Heart left ventricle (tissue), 16 donors: ENCODE data around the gene HAND2. TPM values are rescaled to one million over a fixed set of nuclear protein-coding genes. Genes with fewer than 3 reads are reported as not detected.

ENCODE experiments used
- ATAC-seq, 4 donors: fragments of 200-7000 bp; cut with Tn5 transposase; one replicate each; pipeline ENCODE4 v1.9.1; 2020 to 2022; ENCODE audit warnings: moderate library complexity in 4 of 4, mild to moderate bottlenecking in 3 of 4, moderate number of reproducible peaks in 1 of 4
- DNase-seq, 5 donors: peaks; one replicate each; pipeline ENCODE4 v3.0.0-alpha.2; 2020
- H3K27ac ChIP-seq, 12 donors: fragments of 200-600 bp; sonication (generic) in 4 of 12; one replicate each; pipeline versions ENCODE4 v1.5.0 to v1.8.0; 2016 to 2022; ENCODE audit warnings: mild to moderate bottlenecking in 2 of 12
- H3K27me3 ChIP-seq, 9 donors: fragments of 200-600 bp; sonication (generic) in 2 of 9; one replicate each; pipeline versions ENCODE4 v1.5.1 to v1.8.0; 2016 to 2022; ENCODE audit warnings: mild to moderate bottlenecking in 3 of 9
- H3K36me3 ChIP-seq, 9 donors: fragments of 200-600 bp; sonication (generic) in 2 of 9; one replicate each; pipeline versions ENCODE4 v1.5.0 to v1.8.0; 2018 to 2022; ENCODE audit warnings: mild to moderate bottlenecking in 2 of 9
- H3K4me1 ChIP-seq, 12 donors: fragments of 200-600 bp; sonication (generic) in 4 of 12; one replicate each; pipeline versions ENCODE4 v1.5.0 to v1.8.0; 2016 to 2022; ENCODE audit warnings: mild to moderate bottlenecking in 3 of 12
- H3K4me3 ChIP-seq, 12 donors: fragments of 200-600 bp; sonication (generic) in 4 of 12; one replicate each; pipeline versions ENCODE4 v1.5.0 to v1.8.0; 2017 to 2022; ENCODE audit warnings: mild to moderate bottlenecking in 9 of 12, moderate library complexity in 4 of 12
- H3K9me3 ChIP-seq, 12 donors: fragments of 200-600 bp; sonication (generic) in 4 of 12; one replicate each; pipeline versions ENCODE4 v1.5.0 to v1.8.0; 2016 to 2022; ENCODE audit warnings: mild to moderate bottlenecking in 1 of 12
- CTCF ChIP-seq, 12 donors: fragments of 200-600 bp; sonication (generic) in 4 of 12; IDR thresholded peaks; one replicate each; pipeline versions ENCODE4 v1.5.0 to v1.8.0; 2018 to 2022; ENCODE audit warnings: antibody characterized with exemption in 12 of 12, mild to moderate bottlenecking in 5 of 12
- POLR2A ChIP-seq, 2 donors: fragments of 450-650 bp; IDR thresholded peaks; one replicate each; pipeline ENCODE4 v1.6.1; 2017; ENCODE audit warnings: antibody characterized with exemption in 2 of 2, mild to moderate bottlenecking in 2 of 2, moderate library complexity in 2 of 2
- WGBS, 4 donors: extraction: QIAGEN DNeasy Blood & Tissue Kit in 2 of 4; methylation state at CpG; one replicate each; pipeline versions ENCODE4 v1.1.5 to v1.1.7; 2013 to 2018; 5-methylcytosine and 5-hydroxymethylcytosine counted together
- intact Hi-C, 10 donors: fragments of 100-400 bp; cut with DNase I; formaldehyde crosslinking; loops; one replicate each; pipeline versions ENCODE4 v1.11.1 to v1.14.2; 2022
- polyA plus RNA-seq, 2 donors: library from polyadenylated mRNA; stranded (reverse); fragments of 200-250 nt; gene quantifications; one replicate each; pipeline ENCODE4 v1.2.3, GENCODE V29; 2013
- total RNA-seq, 9 donors: library from RNA; depleted of rRNA in 2 of 9; stranded (reverse); fragments of >200 nt in 2 of 9; fragmentation: NEBNext Ultra II Directional in 3 of 9; extraction: Animal tissue kit (Norgen Biotek cat#: 25700) in 3 of 9; gene quantifications; one replicate each; pipeline versions ENCODE4 v1.1.0 to v1.2.4, GENCODE V29; 2016 to 2023
- donor health status: ischemic (EF 13 %, LVEDD 7.1; RV severe dilation, severe dysfunction).
- donor health status: healthy with polysubstance abuse.
- donor health status: DM: no; HTN: yes; CAD: no.
- donor health status: DM: no; HTN: no; CAD: no.
- donor health status: ischemic (EF 25% LVEDD 6.9; RV normal size, moderate dysfunction).
- donor health status: ischemic (EF 25% LVEDD 5.7; RV mildly dilated, moderate dysfunction).
- donor health status: healthy.
- donor health status: DM: yes; HTN: yes; CAD: no.
- donor health status: ischemic (EF 35%, LVEDD 5.7; RV mildly dilated, moderate dysfunction).
- donor health status: nonischemic (EF 11% LVEDD 7.7; RV severe dilation, severe dysfunction).
- donor health status: DM: yes; HTN: yes; CAD: no.
- donor health status: PGD.
- donor health status: ischemic (EF 29% LVEDD 5.4; RV normal size, mild dysfunction).
- donor health status: nonischemic (EF 23%, LVEDD 6.1; RV moderate dilation, normal function).

HAND2 gene
- total and polyA plus RNA-seq, 11 donors = 72.8 to 188 (median 126) TPM

DNA sequence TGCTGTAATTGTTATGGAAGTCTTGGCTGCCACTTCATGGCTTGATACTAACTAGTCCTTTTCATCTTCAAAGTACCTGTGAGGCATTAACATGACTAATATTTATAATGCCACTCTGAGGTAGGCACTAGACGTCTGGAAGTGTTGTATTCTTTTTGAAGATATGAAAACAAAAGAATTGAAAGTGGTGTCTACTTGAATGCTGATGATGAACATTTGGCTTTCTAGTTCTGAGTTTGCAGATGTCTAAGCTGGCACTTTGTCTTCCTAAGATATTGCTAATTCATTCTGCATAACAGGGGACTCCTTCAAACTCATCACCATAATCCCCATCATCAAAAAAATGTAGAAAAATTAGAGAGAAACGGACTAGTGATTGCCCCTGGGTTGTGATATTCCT is 41.6 kb upstream of the HAND2 start:
- DNase-seq = no peak
- Histone ChIP-seq H3K4me3 (no peak overlapping the region), H3K9me3 (no peaks in the 10 kb centered on the region), H3K27me3 (no peaks in the 10 kb centered on the region), H3K4me1 (peaks cover 0 to 33% (median 4%) of the 10 kb centered on the region in 12 donors), H3K27ac (peak overlapping the region in 2 of 12 donors; percentile 5 to 58), H3K36me3 (no peaks in the 10 kb centered on the region)
- TF ChIP-seq CTCF (IDR thresholded peaks at IDR 0.05) (no peak), POLR2A (IDR thresholded peaks at IDR 0.05) (no peak)
- 50 to 57% (median 53%) methylated on average over 2 of the region's 2 CpGs for WGBS, 4 donors
- peak in 1 of 4 donors; percentile 14 for ATAC-seq
- intact Hi-C loops = no loop called here

DNA sequence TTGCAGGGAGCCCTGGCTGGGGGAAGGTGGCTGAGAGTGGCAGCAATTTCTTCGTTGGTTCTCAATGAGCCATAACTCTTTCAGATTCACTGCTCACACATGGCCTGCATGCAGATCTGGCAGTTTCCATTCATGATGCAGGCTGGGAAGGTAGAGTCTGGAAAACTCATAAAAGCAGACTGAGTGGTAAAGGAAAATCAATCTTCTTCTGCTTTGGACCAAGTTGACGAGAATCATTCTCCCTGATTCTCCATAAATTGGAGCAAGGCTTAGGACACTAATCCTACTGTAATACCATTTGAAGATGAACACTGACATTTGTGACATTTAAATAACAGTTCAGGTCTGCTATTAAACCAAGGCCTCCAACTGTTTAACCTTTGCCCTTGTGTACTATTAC is 35.3 kb upstream of the HAND2 start:
- 73 to 83% (median 76%) methylated on average over 2 of the region's 2 CpGs for WGBS, 4 donors
- H3K36me3 ChIP-seq = peaks cover 0 to 5% (median 0%) of the 10 kb centered on the region in 9 donors
- TF ChIP-seq CTCF (IDR thresholded peaks at IDR 0.05) (no peak), POLR2A (IDR thresholded peaks at IDR 0.05) (no peak)
- no peak overlapping the region for H3K4me3 ChIP-seq
- intact Hi-C loops = no loop called here
- H3K27ac ChIP-seq = peak overlapping the region in 1 of 12 donors; percentile 9
- H3K4me1 ChIP-seq = peaks cover 0 to 22% (median under 1%) of the 10 kb centered on the region in 12 donors
- DNase-seq = no peak
- no peaks in the 10 kb centered on the region for H3K9me3 ChIP-seq
- H3K27me3 ChIP-seq = no peaks in the 10 kb centered on the region
- no peak for ATAC-seq

GRCh38 chr4:173564461-173564860 is 34.4 kb upstream of the HAND2 start:
- DNase-seq = no peak
- peak in 3 of 4 donors; percentile 15 to 44 (median 28) for ATAC-seq
- no peaks in the 10 kb centered on the region for H3K27me3 ChIP-seq
- H3K27ac ChIP-seq = peak overlapping the region in 4 of 12 donors; percentile 8 to 37 (median 10)
- intact Hi-C loops = no loop called here
- H3K4me3 ChIP-seq = no peak overlapping the region
- H3K9me3 ChIP-seq = no peaks in the 10 kb centered on the region
- H3K4me1 ChIP-seq = peaks cover 0 to 16% (median under 1%) of the 10 kb centered on the region in 12 donors
- TF ChIP-seq CTCF (IDR thresholded peaks at IDR 0.05) (no peak), POLR2A (IDR thresholded peaks at IDR 0.05) (no peak)
- 63 to 69% (median 67%) methylated on average over 2 of the region's 2 CpGs for WGBS, 4 donors
- H3K36me3 ChIP-seq = peaks cover 0 to 5% (median 0%) of the 10 kb centered on the region in 9 donors

DNA sequence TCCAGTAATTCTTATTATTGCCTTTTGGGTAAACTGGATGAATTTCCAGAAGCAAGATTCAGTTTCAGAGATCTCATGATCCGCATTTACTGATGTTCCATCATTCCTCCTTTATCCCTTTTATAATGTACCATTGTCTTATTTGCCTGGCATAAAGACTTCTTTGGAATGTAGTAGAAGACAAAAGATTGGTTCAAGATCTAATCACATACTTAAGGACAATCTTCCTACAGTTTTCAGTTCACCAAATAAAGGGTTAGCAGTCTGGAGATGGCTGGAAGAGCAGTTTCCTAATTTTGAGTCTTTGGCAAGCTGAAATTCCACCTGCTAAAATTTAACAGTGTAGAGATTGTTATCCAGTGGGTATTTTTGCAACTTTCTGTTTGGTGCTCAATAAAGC is 30.9 kb upstream of the HAND2 start:
- intact Hi-C loops = no loop called here
- Histone ChIP-seq H3K27me3 (no peaks in the 10 kb centered on the region), H3K4me1 (peaks cover 0 to 27% (median 0%) of the 10 kb centered on the region in 12 donors), H3K36me3 (peaks cover 0 to 5% (median 0%) of the 10 kb centered on the region in 9 donors), H3K27ac (no peak overlapping the region), H3K9me3 (no peaks in the 10 kb centered on the region), H3K4me3 (no peak overlapping the region)
- ATAC-seq (no peak), DNase-seq (no peak)
- 85 to 93% (median 90%) methylated on average over 1 of the region's 1 CpG for WGBS, 4 donors
- TF ChIP-seq POLR2A (IDR thresholded peaks at IDR 0.05) (no peak), CTCF (IDR thresholded peaks at IDR 0.05) (no peak)
